ENCODE data around the gene PDE2A.

The PDE2A gene

DNA sequence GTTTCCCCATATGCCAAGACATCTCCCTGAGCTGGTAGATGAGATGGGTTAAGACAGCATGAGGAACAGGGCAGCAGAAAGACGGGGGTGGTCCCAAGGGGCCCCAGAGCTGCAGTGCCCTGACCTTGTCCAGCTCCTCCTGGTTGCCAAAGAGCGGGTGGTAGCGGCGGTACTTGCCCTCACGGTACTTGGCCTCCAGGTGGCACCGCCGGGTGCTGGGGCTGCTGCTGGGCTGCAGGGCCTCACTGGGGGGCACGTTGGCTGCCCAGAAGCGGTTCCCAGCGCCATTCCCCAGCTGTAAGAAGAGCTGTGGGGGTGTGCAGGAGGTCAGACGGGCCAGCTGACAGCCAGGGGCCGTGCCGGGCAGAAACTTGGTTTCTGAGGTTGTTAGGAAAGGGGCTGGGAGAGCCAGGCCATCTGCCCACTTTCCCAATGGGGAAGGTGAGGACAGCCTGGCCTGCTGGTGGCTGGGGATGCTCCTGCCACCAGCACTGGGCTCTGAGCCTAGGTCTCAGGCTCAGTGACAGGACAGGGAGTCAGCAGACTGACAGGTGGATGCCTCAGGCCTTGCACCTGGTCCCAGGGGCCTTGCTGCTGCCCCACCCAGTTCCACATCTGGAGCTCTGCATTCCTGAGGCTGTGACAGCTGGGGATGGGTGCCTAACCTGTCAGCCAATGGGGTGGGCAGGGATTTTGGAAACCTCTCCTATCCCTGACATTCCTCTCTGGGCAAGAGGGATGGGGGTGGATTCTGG is 30.0 kb upstream of the PDE2A start:
- DNase-seq: no peak

DNA sequence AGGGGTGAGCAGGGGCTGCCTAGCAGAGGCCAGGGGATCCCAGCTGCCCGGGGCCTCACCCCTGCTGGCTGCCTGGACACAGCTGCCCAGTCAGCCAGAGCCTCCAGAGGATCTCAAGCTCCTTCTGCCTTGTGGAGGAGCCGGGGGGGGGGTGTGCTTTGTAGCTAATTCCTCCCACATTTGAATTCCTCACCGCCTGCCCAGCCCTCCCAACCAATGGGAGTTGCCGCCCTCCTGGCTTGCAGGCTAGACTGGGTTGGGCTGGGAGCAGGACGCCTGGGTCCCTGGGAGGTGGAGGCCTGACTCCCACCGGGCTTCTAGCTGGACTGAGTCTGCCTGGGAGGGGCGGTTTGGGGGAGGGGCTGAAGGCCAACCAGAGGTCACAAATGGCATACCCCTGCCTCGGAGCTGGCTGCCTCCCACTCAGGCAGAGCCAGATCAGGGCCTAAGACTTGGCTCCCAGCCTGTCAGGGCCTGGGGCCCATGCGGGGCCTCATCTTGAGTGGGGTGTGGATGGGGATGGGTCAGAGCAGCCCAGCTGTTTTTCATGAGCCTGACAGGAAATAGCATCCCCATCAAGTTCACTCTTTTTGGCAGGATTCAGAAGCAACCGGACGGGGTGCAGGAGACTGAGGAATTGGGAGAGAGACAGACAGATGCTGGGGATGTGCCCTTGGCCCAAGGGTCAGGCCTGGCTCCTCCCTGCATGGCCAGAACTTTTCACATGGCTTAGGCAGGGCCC is 29.2 kb upstream of the PDE2A start:
- no peak for DNase-seq

DNA sequence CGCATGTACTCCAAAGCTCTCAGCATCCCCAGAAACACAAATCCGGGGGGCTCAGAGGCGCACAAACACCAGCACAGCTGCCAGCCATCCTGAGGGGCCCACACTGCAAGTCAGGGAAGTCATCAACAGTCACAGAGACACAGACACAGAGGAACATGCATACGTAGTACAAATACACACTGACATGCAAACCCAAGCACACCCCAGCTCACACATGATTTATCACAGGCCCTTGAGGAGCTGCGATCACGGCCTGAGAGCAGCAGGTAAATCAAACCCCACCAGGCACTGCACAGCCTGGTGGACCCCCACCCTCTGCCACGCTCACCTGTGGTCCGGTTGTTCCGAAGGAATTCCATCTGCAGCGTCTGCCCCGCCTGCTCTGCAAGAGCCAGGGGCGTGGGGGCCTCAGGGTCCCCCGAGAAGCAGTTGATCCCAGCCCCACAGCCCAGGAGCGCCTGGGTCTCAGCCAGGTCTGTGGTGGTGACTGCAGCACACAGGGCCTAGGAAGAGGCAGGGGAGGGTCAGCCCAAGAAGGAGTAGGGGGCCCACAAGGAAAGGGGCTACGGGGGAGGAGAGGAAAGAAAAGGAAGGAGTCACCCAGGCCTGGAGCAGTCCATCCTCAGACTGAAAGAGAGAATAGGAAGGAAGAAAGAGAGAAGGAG is 28.5 kb upstream of the PDE2A start:
- no peak for DNase-seq

DNA sequence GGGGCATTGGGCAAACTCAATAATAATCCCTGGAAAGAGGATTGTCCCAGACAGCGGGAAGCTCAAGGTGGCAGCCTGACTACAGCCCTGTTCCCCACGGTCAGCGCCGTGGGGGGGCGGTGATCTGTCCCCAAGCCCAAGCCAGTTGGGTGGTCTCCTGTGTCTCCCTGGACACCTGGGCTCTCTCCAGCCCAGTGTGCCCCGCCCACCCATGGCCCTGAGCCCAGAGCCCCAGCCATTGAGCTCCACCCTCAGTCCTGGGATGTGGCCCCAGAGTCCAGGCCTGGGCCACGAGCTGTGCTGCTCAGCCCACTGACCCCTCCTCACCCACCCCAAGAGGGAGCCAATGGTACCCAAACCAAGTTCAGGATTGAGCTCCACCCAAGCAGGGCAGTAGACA is 27.9 kb upstream of the PDE2A start:
- no peak for DNase-seq

DNA sequence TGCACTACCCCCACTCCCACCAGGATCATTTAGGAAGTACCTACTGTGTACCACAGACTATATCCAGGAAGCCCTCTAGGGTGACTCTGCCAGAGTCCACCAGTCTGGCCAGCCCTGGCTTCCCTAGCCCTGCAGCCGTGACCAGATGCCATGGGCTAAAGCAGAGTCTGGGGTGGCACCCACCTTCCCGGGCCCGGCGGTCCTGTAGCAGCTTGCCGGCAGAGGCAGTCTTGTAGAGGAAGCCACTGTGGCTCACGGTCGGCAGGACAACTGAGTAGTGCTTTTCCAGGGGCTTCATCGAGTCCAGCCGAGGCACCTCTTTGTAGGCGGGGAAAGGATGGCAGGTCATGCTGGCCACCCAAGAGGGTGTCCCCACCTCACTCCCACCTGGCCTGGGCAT is 27.2 kb upstream of the PDE2A start:
- DNase-seq: no peak

DNA sequence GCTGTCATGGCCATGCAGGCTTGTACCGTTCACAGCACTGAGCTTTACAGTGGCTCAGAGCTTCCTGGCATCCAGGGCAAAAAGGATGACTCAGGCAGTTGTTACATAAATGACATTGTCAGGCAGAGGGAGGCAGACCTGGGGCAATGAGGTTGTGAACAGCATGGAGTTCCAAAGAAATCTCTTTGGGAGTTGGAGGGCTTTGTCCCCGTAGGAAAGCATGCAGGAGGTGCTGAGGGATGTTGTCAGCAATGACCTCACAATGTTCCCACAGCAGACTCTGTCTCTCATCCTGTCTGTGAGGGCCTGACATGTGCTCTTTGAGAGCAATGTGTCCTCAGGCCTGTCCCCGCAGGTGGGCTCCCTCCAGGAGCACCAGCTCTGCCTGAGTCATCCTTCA is 25.9 kb upstream of the PDE2A start:
- DNase-seq: no peak

DNA sequence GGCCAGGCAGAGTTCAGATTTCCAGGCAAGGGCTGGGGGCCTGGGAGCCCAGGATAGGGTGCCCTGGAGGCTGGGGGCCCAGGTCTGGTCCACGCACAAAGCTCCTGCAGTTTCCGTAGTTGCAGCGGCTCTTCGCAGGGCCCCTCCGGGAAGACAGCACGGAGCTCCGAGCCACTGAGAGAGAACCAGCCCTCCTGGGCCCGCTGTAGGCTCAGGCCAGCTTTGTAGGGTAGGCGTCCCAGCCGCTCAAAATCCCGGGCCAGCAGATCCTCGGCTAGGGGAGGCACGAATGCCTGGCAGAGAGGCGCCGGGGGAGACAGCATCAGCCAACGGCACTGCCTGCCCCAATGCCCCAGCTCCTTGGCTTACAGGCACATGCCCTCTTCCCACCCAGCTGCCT is 23.6 kb upstream of the PDE2A start:
- DNase-seq: no peak

DNA sequence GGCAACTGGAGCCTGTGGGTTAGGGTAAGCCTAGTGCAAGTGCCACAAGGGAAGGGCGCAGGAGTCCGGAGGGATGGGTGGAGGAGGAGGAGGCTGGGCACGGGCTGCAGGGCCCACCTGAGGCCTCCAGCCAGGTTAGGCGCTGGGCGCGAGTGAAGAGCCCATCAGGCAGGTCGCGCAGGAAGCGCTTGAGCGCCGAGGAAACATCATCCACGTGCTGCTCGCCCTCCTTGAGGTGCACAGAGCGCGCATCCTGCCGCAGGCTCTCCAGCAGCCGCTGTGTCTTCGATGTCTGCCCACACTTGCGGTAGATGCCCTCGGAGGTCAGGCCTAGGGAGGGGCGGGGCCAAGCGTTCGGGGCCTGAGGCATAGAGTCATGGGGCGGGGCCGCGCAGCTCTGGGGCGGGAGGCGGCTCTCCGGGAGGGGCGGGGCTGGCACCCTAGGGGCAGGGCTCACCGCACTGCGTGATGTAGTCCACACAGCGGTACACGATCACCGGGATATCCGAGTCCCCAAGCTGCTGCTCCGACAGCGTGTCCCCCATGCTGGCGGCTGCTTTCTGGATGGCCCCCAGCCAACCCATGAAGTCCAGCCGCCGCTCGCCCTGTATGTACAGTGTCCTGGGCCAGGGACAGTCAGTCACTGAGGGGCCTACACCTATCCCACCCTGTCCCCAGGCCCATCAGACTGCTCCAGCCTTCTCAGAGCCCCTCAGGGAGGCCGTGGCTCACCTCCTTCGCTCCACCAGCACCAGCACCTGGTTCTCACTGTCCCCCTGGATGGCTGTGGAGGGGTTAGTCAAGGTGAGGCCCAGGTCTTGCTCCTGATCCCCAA is 22.9 kb upstream of the PDE2A start:
- DNase-seq: no peak

DNA sequence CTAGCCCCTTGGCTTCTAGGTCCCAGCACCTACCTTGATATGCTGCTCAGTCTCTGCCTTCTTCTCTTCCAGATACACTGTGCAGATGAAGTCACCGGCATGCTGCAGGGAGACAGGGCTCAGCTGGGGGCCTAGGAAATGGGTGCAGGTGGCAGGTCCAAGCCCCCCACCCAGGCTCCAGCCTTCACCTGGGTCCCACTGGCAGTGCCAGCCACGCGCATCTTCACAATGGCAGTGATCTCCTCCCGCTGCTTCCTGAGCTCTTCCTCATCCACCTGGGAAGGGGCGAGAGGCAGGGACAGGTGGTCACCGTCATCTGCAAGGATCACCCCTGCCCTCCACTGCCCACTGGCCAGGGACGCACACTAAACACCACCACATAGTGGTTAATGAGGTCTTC is 21.1 kb upstream of the PDE2A start:
- DNase-seq: no peak

DNA sequence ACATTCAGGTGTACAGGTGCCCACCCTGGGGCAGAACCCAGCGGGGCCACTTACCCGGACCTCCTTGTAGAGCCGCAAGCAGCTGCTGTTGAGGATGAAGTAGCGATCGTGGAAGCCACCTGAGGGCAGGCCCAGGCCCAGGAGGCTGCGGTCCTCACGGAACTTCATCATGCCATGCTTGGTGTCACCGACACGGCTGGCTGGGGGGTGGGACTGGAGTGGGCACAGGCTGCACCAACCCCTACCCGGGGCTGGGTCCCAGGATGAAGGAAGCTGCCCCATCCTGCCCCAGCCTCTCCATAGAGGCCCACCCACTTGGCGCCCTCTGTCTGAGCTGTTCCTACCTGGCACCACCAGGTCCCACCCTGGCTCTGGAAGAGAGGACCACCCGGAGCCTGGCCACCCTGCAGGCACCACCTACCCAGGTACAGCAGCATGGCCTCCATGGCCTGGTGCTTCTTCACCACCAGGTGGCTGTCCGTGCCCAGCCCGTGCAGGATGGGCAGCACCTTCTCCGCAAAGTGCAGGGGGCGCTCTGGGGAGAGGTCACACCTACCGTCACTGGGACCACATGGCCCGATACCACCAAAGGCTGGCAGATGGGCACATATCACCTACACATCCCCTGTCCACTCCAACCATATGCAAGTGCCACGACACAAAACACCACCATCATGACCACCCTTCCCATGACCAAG is 19.2 kb upstream of the PDE2A start:
- no peak for DNase-seq

DNA sequence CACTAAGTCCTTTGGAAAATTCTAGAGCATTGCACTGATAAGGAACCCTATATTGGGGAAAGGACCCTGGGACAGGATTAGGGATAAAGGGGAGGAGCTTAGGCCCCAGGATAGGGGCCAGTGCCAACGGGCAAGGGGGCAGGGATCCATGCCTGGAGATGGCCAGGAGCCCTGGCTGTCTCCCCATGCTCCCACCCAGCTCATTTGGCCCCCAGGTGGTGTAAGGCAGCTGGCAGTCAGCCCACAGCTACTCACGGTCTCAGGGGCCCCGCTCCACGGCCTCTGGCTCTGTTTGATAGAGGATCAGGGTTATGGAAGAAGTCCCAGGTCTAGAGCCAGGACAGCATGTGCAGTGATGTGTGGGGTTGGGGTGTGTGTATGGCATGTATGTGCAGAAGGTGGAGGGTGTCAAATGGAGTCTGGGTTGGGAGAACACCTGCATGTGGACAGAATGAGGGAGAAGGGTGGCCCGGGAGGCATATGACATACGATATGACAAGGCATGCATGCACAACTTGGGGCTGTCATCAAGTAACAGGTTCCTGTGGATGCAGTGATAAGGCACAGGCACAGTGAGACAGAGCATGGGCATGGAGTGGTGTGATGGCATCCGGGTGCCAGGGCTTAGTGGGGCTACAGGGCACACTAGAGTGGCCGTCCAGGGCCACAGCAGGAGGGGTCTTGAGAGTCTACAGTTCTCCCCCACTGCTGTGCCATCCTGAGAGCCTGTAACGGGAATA is 18.4 kb upstream of the PDE2A start:
- no peak for DNase-seq

DNA sequence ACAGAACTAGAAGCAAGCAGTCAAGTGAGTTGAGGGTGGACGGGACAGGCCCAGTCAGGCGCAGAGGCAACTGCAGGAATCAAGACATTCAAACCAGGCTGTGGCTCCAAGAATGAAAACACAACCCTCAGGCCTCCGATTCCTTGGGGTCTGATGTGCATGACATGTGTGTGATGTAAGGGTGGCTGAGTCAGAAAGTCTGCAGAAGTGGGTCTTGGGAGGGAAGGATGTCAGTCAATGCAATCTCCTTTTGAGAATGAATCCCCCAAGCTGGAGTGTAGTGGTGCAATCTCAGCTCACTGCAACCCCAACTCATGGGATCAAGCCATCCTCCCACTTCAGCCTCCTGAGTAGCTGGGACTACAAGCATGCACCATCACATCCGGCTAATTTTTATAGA is 15.9 kb upstream of the PDE2A start:
- no peak for DNase-seq

DNA sequence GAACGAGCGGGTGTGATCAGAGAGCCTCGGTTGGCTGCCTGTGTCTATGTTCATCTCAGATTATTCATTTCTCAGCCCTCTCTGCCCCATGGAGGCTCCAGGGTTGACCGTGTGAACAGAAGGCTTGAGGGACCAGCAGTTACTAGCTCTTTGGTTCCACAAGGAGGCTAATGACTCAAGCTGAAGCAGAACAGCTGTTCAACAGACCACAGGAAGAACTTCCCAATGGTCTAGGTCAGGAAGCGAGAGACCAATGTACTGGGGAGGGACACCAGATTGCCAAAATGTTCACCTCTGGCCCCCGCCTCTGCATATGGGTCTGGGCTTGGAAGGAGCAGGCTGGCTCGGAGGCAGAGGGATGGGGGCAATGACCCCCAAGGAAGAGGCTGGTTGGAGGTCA is 14.7 kb upstream of the PDE2A start:
- DNase-seq: no peak

DNA sequence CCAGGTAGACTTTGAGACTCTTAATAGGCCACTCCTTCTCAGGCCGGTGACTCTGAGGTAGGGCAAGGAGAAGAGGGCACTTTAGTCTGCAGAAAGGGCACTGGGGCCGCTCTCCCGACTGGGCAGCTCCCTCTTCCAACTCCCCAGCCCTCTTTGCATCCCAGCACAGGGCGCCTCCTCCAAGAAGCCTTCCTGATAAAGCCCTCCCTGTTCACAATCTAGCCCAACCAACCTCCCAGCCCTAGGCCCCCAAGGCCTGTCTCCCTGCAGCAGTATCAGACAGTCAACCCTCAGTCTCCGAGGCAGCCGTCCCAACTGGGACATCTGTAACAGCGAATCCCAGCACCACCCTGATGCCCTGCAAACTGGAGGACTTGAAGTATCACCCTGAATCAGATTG is 14.3 kb upstream of the PDE2A start:
- no peak for DNase-seq

DNA sequence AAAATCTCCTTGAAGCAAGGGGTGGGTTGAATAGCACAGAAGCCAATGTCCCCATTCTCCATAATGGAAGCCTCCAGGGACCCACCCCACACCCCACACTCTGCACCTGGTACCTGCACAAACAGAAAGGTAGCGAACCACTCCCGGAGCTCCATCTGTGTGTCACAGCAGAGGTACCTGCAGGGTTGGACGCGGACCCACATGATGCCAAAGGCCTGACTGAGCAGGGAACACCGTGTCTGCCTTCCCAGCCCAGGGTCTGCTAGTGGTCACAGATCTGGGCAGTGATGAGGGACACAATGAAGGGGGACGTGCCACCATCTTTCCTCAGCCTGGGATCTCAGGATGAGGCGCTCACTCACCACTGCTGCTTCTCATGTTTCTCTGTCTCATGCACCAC is 13.1 kb upstream of the PDE2A start:
- DNase-seq: no peak

DNA sequence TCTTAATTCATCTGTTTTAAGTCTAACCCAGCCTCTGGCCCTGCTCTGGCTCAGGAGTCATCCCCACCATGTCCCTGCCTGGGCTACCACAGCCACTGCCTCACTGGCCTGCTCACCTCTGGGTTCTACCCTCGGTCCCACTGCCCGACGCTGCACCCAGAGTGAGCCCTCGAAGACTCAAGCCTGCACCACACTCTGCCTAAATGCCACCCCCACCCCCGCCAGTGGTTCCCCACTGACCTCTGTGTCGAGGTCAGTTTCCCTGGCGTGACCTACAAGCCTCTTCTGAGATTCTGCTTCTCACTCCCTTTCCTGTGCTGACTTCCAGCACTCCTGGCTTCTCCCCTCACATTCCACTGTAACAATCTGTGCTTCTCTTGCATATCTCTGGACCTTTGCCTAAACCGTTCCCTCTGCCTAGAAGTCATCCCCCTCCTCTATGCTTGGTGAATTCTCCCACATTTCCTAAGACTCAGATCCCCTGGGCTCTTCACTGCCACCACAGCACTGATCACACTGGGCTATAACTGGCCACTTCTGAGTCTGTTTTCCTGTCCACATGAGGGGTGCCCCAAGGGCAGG is 12.5 kb upstream of the PDE2A start:
- DNase-seq: no peak

DNA sequence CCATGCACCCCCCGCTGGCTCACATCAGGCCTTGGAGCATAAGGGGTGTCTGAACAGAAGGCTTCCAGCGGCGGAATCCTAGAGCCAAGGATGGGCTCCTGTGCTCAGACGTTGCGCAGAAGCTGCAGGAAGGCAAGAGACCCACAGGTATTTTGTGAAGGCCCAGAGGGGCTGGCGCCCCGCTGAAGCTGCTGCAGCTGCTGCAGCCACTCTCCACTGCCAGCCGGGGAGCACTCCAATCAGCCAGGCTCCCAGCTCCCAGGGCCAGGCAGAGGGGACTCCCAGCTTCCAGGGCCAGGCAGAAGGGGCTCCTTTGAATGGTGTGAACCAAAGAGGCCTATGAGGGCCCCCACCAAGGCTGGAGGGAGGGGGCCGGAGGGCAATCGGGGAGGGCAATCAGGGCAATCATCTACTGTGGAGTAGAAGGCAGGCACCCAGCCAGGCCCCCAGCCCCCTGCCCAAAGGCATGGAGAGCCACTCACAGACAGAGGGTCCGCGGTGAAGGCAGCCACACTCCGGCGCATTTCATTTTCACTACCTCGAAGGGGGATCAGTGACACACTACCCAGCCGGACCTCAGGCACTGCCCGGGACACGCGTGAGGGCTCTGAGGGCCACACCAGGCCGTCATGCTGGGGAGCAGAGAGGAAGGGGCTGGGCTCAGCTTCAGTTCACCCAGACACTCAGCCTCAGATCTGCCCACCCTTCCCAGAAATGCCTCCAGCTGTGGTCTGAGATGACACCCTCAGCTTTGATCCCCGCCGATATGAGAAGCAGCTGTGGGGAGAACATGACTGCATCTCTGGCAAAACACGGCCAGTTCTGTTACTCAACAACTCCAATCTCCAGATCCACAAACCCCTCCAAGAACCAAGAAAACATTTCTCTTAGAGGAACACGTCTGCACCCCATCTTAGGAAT is 11.6 kb upstream of the PDE2A start:
- no peak for DNase-seq

DNA sequence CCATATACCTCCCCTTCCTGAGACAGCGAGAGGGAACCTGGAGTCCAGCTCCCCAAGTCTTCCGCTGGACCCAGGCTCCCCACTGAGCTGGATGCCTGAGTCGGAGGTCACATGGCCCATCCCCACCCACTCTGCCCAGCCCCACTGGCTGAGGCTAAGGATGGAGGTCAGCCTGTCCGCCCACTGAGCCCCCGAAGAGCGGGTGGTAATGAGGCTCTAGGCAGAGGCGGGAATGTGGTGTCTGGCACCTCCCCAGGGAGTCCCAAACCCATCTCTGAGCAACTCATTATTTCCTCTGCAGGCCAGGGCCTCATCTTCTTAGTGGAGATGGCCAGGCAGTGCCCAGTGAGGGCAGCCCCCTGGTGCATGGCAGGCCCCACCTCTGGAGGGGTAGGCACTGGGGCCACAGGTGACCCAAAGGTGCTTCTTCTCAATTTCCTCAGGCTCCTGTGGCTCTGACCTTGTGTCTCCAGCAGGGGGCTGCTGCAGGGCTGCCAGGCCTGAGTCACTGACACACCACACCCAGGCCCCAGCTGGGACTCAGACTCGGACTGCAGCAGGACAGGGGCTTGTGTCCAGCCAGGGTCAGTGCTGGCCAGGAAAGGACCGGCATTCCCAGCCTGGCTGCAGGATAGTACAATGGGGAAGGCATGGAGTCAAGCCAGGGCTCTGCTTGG is 10.2 kb upstream of the PDE2A start:
- DNase-seq: peak; percentile 12

DNA sequence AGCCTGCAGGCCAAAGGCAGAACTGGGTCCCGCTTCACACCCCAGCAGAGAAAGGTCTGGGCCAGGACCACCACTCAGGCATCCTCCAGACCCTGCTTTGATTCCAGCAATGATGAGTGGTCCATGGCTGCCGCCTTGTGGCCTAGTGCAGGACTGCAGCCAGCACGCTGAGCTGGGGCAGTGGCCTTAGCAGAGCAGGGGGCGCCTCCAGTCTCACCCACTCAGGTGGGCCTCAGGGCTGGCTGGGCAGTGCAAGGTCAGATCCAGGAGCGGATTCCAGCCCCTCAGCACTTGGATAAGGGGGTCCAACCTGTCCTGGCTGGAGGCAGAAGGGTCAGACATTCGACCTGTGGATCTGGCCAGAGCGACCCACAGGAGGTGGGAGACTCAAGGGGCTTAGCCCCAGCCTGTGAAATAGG is 9.6 kb upstream of the PDE2A start:
- DNase-seq: no peak

DNA sequence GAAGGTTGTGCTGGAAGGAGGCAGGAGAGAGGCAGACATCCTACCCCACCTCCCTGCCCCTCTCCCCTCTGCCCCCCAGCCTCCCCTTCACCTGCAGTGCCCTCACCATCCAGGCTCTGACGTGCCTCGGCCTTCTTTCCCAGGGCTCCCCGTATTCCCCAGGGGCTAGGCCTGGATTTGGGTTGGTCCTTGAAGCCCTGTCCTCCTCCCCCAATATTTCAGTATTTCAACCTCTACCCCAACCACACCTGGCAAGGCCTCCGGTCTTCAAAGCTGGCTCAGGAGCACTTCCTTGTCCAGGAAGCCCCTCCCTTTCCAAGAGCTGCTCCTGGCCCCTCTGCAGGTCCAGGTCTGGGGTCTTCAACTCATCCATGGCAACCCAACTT is 8.6 kb upstream of the PDE2A start:
- DNase-seq: no peak

All from DMS153 (cell line).